HEK293 (cell line): Measurements from ENCODE around the gene TRAF5.
"Not testable (repeated sequence)": the region's sequence is repeated elsewhere in the genome, so short reads cannot be mapped to it uniquely, and the experiment has no call there.

Experiments used
- CTCF ChIA-PET: fragments of 350-600 bp; formaldehyde crosslinking; extraction: SDS; loops from one replicate; lab custom pipeline; 2021; ENCODE audit warnings: antibody characterized with exemption; lab: Yijun Ruan, JAX
- POLR2A ChIA-PET: fragments of 300-600 bp; formaldehyde crosslinking; extraction: SDS; loops from one replicate; lab custom pipeline; 2020; ENCODE audit warnings: antibody characterized with exemption, inconsistent platforms; lab: Yijun Ruan, JAX
- H3K27ac ChIP-seq: fragments of 200-500 bp; sonication (Bioruptor generic); 2 replicates; pipeline ENCODE4 v1.5.1; 2014; ENCODE audit warnings: low read depth, low read length, control low read depth, inconsistent platforms; ENCODE audit errors: extremely low read depth
- H3K36me3 ChIP-seq, 2 experiments: fragments of 200-500 bp in 1 of 2; sonication (Bioruptor generic) in 1 of 2; 1 replicate in 1 of 2; 2 replicates in 1 of 2; pipeline ENCODE4 v1.5.1; 2014 to 2017; ENCODE audit warnings: inconsistent platforms in 2 of 2, low read length in 2 of 2; ENCODE audit not compliant: control insufficient read depth in 2 of 2, insufficient read depth in 1 of 2
- H3K4me1 ChIP-seq: fragments of 200-500 bp; sonication (Bioruptor generic); 2 replicates; pipeline ENCODE4 v1.5.1; 2014; ENCODE audit warnings: mild to moderate bottlenecking, low read length, inconsistent platforms; ENCODE audit not compliant: control insufficient read depth, insufficient read depth
- H3K4me3 ChIP-seq: 2 replicates; pipeline ENCODE4 v1.5.1; 2011; ENCODE audit warnings: low read depth, mild to moderate bottlenecking, control low read depth, low read length, moderate library complexity
- H3K9me3 ChIP-seq: fragments of 200-500 bp; sonication (Bioruptor generic); 2 replicates; pipeline ENCODE4 v1.5.1; 2014; ENCODE audit warnings: low read depth, low read length, inconsistent platforms; ENCODE audit not compliant: control insufficient read depth, insufficient read depth
- AEBP2 ChIP-seq: fragments of 450-650 bp; formaldehyde crosslinking; IDR thresholded peaks from 2 replicates; pipeline ENCODE4 v1.5.1; 2016; ENCODE audit warnings: missing biosample characterization, missing genetic modification characterization, borderline replicate concordance
- GLIS2 ChIP-seq: fragments of 450-650 bp; formaldehyde crosslinking; IDR thresholded peaks from 2 replicates; pipeline ENCODE4 v1.5.1; 2016; ENCODE audit warnings: missing biosample characterization, missing genetic modification characterization
- HOXD13 ChIP-seq: sonication (generic); formaldehyde crosslinking; IDR thresholded peaks from 2 replicates; pipeline ENCODE4 v1.8.0; 2022; ENCODE audit warnings: missing genetic modification reagents, borderline replicate concordance
- IKZF3 ChIP-seq: fragments of 450-650 bp; IDR thresholded peaks from 2 replicates; pipeline ENCODE4 v1.5.0; 2018; ENCODE audit warnings: missing biosample characterization, mild to moderate bottlenecking, missing genetic modification characterization, moderate library complexity
- MZF1 ChIP-seq: fragments of 450-650 bp; formaldehyde crosslinking; IDR thresholded peaks from 2 replicates; pipeline ENCODE4 v1.5.1; 2017; ENCODE audit warnings: missing biosample characterization, missing genetic modification characterization, borderline replicate concordance
- PRDM6 ChIP-seq: fragments of 450-650 bp; formaldehyde crosslinking; IDR thresholded peaks from 2 replicates; pipeline ENCODE4 v1.5.1; 2017; ENCODE audit warnings: missing biosample characterization, missing genetic modification characterization
- SCRT2 ChIP-seq: fragments of 450-650 bp; formaldehyde crosslinking; IDR thresholded peaks from 2 replicates; pipeline ENCODE4 v1.5.1; 2016; ENCODE audit warnings: missing biosample characterization, missing genetic modification characterization
- SP7 ChIP-seq: fragments of 450-650 bp; formaldehyde crosslinking; IDR thresholded peaks from 2 replicates; pipeline ENCODE4 v1.5.1; 2016; ENCODE audit warnings: missing biosample characterization, missing genetic modification characterization
- ZBTB20 ChIP-seq: fragments of 450-650 bp; formaldehyde crosslinking; IDR thresholded peaks from 2 replicates; pipeline ENCODE4 v1.5.1; 2016; ENCODE audit warnings: missing biosample characterization, missing genetic modification characterization
- ZBTB7A ChIP-seq: fragments of 450-650 bp; formaldehyde crosslinking; IDR thresholded peaks from 2 replicates; pipeline ENCODE4 v1.5.1; 2016; ENCODE audit warnings: low read depth, missing biosample characterization, missing genetic modification characterization
- ZFP69B ChIP-seq: fragments of 450-650 bp; formaldehyde crosslinking; IDR thresholded peaks from 2 replicates; pipeline ENCODE4 v1.5.1; 2016; ENCODE audit warnings: missing biosample characterization, missing genetic modification characterization
- ZNF184 ChIP-seq: fragments of 450-650 bp; IDR thresholded peaks from 2 replicates; pipeline ENCODE4 v1.5.1; 2018; ENCODE audit warnings: missing biosample characterization, mild to moderate bottlenecking, missing genetic modification characterization
- ZNF302 ChIP-seq: fragments of 450-650 bp; formaldehyde crosslinking; IDR thresholded peaks from 2 replicates; pipeline ENCODE4 v1.5.1; 2016; ENCODE audit warnings: missing biosample characterization, missing genetic modification characterization, low read depth
- ZNF335 ChIP-seq: fragments of 450-650 bp; formaldehyde crosslinking; conservative IDR thresholded peaks from 2 replicates; pipeline ENCODE4 v1.5.1; 2016; ENCODE audit warnings: missing biosample characterization, missing genetic modification characterization
- ZNF37A ChIP-seq: fragments of 450-650 bp; IDR thresholded peaks from 2 replicates; pipeline ENCODE4 v1.5.1; 2018; ENCODE audit warnings: missing biosample characterization, missing genetic modification characterization
- ZNF423 ChIP-seq: fragments of 450-650 bp; formaldehyde crosslinking; IDR thresholded peaks from 2 replicates; pipeline ENCODE4 v1.5.1; 2016; ENCODE audit warnings: missing biosample characterization, missing genetic modification characterization
- ZNF513 ChIP-seq: fragments of 450-650 bp; IDR thresholded peaks from 2 replicates; pipeline ENCODE4 v1.5.1; 2018; ENCODE audit warnings: missing biosample characterization, missing genetic modification characterization
- ZNF629 ChIP-seq: fragments of 450-650 bp; formaldehyde crosslinking; IDR thresholded peaks from 2 replicates; pipeline ENCODE4 v1.5.1; 2017; ENCODE audit warnings: missing biosample characterization, missing genetic modification characterization
- ZNF677 ChIP-seq: fragments of 450-650 bp; IDR thresholded peaks from 2 replicates; pipeline ENCODE4 v1.5.0; 2018; ENCODE audit warnings: missing biosample characterization, mild to moderate bottlenecking, missing genetic modification characterization, moderate library complexity
- ZNF701 ChIP-seq: fragments of 450-650 bp; formaldehyde crosslinking; IDR thresholded peaks from 2 replicates; pipeline ENCODE4 v1.5.1; 2016; ENCODE audit warnings: missing biosample characterization, missing genetic modification characterization
- ZNF785 ChIP-seq: fragments of 450-650 bp; formaldehyde crosslinking; IDR thresholded peaks from 2 replicates; pipeline ENCODE4 v1.5.1; 2016; ENCODE audit warnings: missing biosample characterization, missing genetic modification characterization
- ZSCAN23 ChIP-seq: fragments of 450-650 bp; formaldehyde crosslinking; IDR thresholded peaks from 2 replicates; pipeline ENCODE4 v1.5.1; 2016; ENCODE audit warnings: missing biosample characterization, missing genetic modification characterization

TRAF5 gene

DNA sequence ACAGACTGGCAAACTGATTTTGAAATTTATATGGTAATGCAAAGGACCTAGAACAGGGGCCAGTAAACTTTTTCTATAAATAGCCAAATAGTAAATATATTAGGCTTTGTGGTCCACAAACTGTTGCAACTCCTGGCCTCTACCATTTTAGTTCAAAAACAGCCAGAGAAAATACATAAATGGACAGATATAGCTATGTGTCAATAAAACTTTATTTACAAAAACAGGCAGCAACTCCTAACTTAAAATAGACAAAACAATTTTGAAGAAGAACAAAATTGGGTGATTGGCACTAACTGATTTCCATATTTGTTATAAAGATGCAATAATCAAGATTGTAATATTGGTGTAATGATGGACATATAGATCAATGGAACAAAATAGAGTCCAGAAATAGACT lies 6.7 kb upstream of the TRAF5 start:
- TF ChIP-seq ZBTB7A (tag by site-specific recombination) (no peak), AEBP2 (tag by site-specific recombination) (no peak), ZNF677 (no peak), ZNF302 (tag by site-specific recombination) (no peak), ZNF513 (no peak), GLIS2 (tag by site-specific recombination) (no peak), ZFP69B (tag by site-specific recombination) (no peak), MZF1 (no peak), IKZF3 (tag by site-specific recombination) (no peak), ZNF423 (no peak)
- TF ChIP-seq, all 188 proteins: peak for 0
- CTCF ChIA-PET, result interaction anchor here (0.7 kb wide), 1 partner anchor 563 kb away, joined by 3 read pairs; no protein-coding TSS in a partner anchor
- POLR2A ChIA-PET, result no interaction called here
- peaks cover 5 to 7% of the 10 kb centered on the region in 2 experiments; a peak in 2 of 3 replicates for H3K36me3 ChIP-seq
- H3K4me3 ChIP-seq, result no peak overlapping the region
- no peaks in the 10 kb centered on the region for H3K9me3 ChIP-seq
- no peak overlapping the region for H3K27ac ChIP-seq
- no peaks in the 10 kb centered on the region for H3K4me1 ChIP-seq

- Histone ChIP-seq H3K9me3 (no peaks in the 10 kb centered on the region), H3K4me3 (no peak overlapping the region), H3K4me1 (no peaks in the 10 kb centered on the region), H3K36me3 (no peaks in the 10 kb centered on the region), H3K27ac (no peak overlapping the region)
- ChIA-PET CTCF (interaction anchor here (4.1 kb wide), 1 partner anchor 193 kb away, joined by 59 read pairs; no protein-coding TSS in a partner anchor), POLR2A (no interaction called here)
- TF ChIP-seq ZNF184 (tag by site-specific recombination) (peak; percentile 85), SCRT2 (tag by site-specific recombination) (peak; percentile 74), ZNF701 (tag by site-specific recombination) (no peak), SP7 (0 out of 2 replicates have a peak, but pooled peaks have one; percentile 23)
Observed at GRCh38 chr1:211320980-211321379, 5.7 kb upstream of the TRAF5 start.

DNA sequence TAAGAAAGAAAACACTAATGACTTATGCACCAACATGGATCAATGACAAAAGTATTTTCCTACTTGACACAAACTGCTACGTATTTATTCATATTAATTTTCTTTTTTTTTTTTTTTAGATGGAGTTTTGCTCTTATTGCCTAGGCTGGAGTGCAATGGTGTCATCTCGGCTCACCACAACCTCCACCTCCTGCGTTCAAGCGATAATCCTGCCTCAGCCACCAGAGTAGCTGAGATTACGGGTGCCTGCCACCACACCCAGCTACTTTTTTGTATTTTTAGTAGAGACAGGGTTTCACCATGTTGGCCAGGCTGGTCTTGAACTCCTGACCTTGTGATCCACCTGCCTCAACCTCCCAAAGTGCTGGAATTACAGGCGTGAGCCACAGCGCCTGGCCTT lies 5.0 kb upstream of the TRAF5 start:
- H3K9me3 ChIP-seq, POLR2A ChIA-PET, H3K36me3 ChIP-seq, H3K27ac ChIP-seq, H3K4me1 ChIP-seq, H3K4me3 ChIP-seq: not testable (repeated sequence)
- CTCF ChIA-PET, result interaction anchor here (0.7 to 4.1 kb wide), 2 partner anchors 192 to 960 kb away, joined by 3 to 59 read pairs; no protein-coding TSS in a partner anchor

DNA sequence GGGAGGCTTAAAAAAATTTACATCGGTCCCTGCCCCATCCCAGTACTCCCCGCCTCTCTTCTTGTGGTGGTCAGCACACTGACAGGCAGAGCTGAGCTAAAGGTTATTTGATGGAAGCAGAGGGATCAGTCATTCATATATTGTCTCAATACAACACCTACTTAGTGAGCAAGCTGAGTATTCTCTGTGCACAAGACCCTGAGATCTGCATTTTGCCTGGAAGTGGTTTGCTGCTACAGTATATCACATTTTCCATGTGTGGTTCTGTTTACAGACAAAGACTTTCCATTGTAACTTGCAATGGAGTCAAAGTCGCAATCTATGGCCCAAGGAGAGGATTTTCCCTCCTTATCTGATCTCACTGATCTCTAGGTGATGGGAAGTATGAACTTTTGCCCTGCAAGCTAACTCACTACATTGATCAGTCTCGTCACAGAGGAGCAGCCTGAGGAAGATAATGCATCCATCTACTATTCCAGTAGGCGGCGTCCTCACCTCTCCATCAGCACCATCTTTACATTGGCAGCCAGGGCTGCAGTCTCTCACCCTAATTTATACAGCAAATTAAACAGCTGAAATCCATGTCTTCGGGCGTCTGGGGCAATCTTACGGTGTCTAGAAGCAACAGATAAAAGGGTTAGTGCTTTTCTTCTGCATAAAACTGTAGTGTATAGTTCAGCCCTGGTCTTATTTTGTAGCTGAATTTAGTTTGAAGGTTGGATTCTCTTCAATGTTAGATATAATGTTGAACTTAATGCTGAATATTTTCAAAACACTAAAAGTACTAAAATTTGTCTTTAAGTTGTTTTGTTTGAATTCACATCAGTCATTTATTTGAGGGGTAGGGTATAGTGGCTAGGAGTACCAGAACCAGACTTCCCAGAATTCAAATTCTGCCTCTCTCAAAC lies 3.2 kb upstream of the TRAF5 start:
- no peaks in the 10 kb centered on the region for H3K36me3 ChIP-seq
- no peak overlapping the region for H3K27ac ChIP-seq
- ChIA-PET POLR2A (no interaction called here), CTCF (interaction anchor here (0.6 to 4.1 kb wide), 43 partner anchors 9 to 1557 kb away, joined by 3 to 59 read pairs (median 4); no protein-coding TSS in a partner anchor)
- no peak overlapping the region for H3K4me3 ChIP-seq
- no peaks in the 10 kb centered on the region for H3K9me3 ChIP-seq
- H3K4me1 ChIP-seq, result no peaks in the 10 kb centered on the region
- TF ChIP-seq ZBTB20 (peak; percentile 83), ZNF785 (tag by site-specific recombination) (no peak), ZNF335 (tag by site-specific recombination) (no peak), ZNF37A (tag by site-specific recombination) (no peak), ZSCAN23 (tag by site-specific recombination) (no peak), ZNF629 (tag by site-specific recombination) (no peak), PRDM6 (tag by site-specific recombination) (no peak), HOXD13 (CRISPR knock-in tag) (no peak), IKZF3 (tag by site-specific recombination) (peak; percentile 7; the same call in 1 of the 2 replicates)
